Metanephros (tissue), 2 donors: ENCODE data around the gene PNMA1. TPM values are rescaled to one million over a fixed set of nuclear protein-coding genes. Genes with fewer than 3 reads are reported as not detected.

Experiments used
- small RNA-seq: library from RNA; depleted of rRNA; stranded (forward); fragments of <200 nt; gene quantifications from one replicate; pipeline ENCODE3, GENCODE V24; 2014; ENCODE audit warnings: low replicate concordance
- total RNA-seq: library from RNA; depleted of rRNA; stranded (reverse); fragments of >200 nt; gene quantifications from one replicate; pipeline ENCODE4 v1.2.3, GENCODE V29; 2014

The PNMA1 gene
- 56.8 TPM for total RNA-seq

DNA sequence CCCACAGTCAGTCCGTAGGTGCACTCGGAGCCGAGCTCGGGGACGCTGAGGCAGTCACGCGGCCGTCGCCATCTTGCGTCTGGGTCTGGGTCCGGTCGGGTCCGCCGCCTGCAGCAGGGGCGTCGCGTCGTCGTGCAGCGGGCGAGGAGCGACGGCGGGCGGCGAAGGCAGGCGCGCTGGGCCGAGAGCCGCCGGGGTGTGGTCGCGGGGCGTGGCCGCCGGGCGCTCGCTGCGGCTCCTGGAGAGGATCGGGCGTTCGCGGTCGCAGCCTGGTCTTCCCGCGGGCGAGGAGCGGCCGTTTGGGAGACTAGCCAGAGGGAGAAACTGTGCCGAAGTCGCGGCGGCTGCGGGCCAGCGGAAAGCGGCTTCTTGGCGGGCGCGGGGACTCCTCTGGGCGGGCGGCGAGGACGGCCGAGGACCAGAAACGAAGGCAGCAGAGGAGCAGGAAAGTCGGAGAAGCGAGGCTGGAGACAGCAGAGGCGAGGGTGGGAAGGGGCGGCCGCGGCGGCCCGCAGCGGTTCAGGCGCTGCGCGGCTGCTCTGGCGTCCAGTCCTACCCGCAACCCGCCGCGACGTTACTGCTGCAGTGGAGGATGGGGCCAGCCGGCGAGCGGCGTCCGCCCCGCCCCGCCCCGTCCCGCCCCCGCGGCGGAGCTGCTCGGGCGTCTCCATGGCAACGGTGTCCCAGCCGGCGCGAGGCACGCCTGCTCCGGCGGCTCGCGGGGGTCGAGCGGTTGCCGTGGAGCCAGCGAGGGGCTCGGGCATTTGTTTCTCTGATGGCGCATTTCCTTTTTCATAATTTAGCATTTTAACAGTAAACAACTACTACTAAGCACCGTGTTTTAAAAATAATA lies at the start of gene PNMA1:
Gene PNMA1 (minus strand): TSS at position 582 of the 853 bp plus-strand sequence. CDS start 745 bp downstream, outside the sequence.

Small RNA genes within 50 kb of the gene (small RNA-seq; reads per million reads assigned to genes)
- gene MIR4505: not detected

Other genes starting within 250 kb of the PNMA1 start
- 15.4 TPM for gene RIOX1, start 223.5 kb downstream of the PNMA1 start, total RNA-seq
- 9.3 TPM for gene ACOT1, start 177.2 kb downstream of the PNMA1 start, total RNA-seq
- gene HEATR4, start 155.4 kb downstream of the PNMA1 start, total RNA-seq: 0.64 TPM
- 40.8 TPM for gene ACOT2, start 145.2 kb downstream of the PNMA1 start, total RNA-seq
- 2.4 TPM for gene ACOT4, start 122.5 kb downstream of the PNMA1 start, total RNA-seq
- gene ACOT6, start 101.9 kb downstream of the PNMA1 start, total RNA-seq: 0.47 TPM
- 9.9 TPM for gene DNAL1, start 69.4 kb downstream of the PNMA1 start, total RNA-seq
- 14.8 TPM for gene PTGR2, start 137.4 kb upstream of the PNMA1 start, total RNA-seq
- gene ZNF410, start 172.5 kb upstream of the PNMA1 start, total RNA-seq: 71.8 TPM
- gene FAM161B, start 235.7 kb upstream of the PNMA1 start, total RNA-seq: 8.5 TPM
- gene COQ6, start 235.9 kb upstream of the PNMA1 start, total RNA-seq: 32.0 TPM